Measurements from ENCODE around the gene CFAP99. TPM values are rescaled to one million over a fixed set of nuclear protein-coding genes. Genes with fewer than 3 reads are reported as not detected.

The CFAP99 gene
- total RNA-seq, 1 donor from 2014 or later: not detected

DNA sequence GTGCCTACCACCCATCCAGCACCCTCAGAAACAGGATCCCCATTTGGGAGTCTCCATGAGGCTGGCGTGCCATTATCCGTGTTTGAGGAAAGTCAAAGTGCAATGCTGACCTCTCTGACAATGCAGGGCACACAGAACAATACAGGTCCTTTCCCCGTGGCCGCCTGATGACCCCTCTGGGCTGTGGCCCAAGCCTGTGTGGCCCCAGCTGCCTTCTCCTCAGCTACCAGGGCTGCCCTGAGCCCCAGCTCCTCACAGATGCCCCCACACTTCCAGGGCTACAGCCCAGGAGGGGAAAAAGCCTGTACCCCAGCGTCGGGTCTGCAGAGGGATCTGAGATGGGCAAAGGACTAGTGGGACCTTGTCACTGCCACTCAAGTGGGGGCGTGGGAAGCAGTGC is 15.8 kb upstream of the CFAP99 start:
- Histone ChIP-seq H3K4me3 (ENCODE audit: low read depth, low read length) (no peak overlapping the region), H3K27me3 (ENCODE audit: control insufficient read depth, insufficient read depth, low read length) (peaks cover 11% of the 10 kb centered on the region), H3K36me3 (ENCODE audit: control insufficient read depth, insufficient read depth, low read length) (no peaks in the 10 kb centered on the region)
- peak; percentile 13 for FAIRE-seq
- no peak for DNase-seq (ENCODE audit: low read depth)
- no peak for TF ChIP-seq CTCF (IDR thresholded peaks at IDR 0.05; ENCODE audit: insufficient read depth, low read length, severe bottlenecking)

DNA sequence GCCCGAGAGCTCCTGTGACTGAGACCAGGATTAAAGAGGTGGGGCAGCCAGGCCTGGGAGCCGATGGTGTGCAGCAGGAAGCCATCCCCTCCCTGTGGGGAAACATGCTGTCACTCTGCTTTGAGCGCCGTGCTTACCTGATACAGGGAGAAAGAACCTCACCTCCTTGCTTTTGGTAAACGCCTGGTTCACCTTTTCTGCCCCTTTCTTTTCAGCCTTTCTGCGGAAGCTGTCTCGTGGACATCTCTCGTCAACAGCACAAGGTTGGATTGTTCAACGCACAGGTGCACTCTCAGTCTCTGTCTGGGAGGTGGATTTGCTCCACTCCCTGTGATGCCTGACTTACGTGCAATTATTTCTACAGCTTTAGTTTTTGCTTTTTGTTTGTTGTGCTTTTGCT is 12.3 kb upstream of the CFAP99 start:
- no peak for TF ChIP-seq CTCF (IDR thresholded peaks at IDR 0.05; ENCODE audit: insufficient read depth, low read length, severe bottlenecking)
- Histone ChIP-seq H3K27me3 (ENCODE audit: control insufficient read depth, insufficient read depth, low read length) (peaks cover 9% of the 10 kb centered on the region), H3K4me3 (ENCODE audit: low read depth, low read length) (no peak overlapping the region), H3K36me3 (ENCODE audit: control insufficient read depth, insufficient read depth, low read length) (no peaks in the 10 kb centered on the region)
- FAIRE-seq (peak; percentile 58), DNase-seq (ENCODE audit: low read depth) (no peak)

GRCh38 chr4:2406920-2407319 is 11.8 kb upstream of the CFAP99 start:
- DNase-seq (ENCODE audit: low read depth) (no peak), FAIRE-seq (no peak)
- no peaks in the 10 kb centered on the region for H3K36me3 ChIP-seq (ENCODE audit: control insufficient read depth, insufficient read depth, low read length)
- no peak for TF ChIP-seq CTCF (IDR thresholded peaks at IDR 0.05; ENCODE audit: insufficient read depth, low read length, severe bottlenecking)
- H3K4me3 ChIP-seq (ENCODE audit: low read depth, low read length): no peak overlapping the region
- H3K27me3 ChIP-seq (ENCODE audit: control insufficient read depth, insufficient read depth, low read length): peaks cover 6% of the 10 kb centered on the region

- TF ChIP-seq CTCF (IDR thresholded peaks at IDR 0.05; ENCODE audit: insufficient read depth, low read length, severe bottlenecking): no peak
- Histone ChIP-seq H3K4me3 (ENCODE audit: low read depth, low read length) (no peak overlapping the region), H3K27me3 (ENCODE audit: control insufficient read depth, insufficient read depth, low read length) (peaks cover 2% of the 10 kb centered on the region), H3K36me3 (ENCODE audit: control insufficient read depth, insufficient read depth, low read length) (no peaks in the 10 kb centered on the region)
- DNase-seq (ENCODE audit: low read depth): no peak
- no peak for FAIRE-seq
Observed at GRCh38 chr4:2407991-2408342, 10.8 kb upstream of the CFAP99 start.

DNA sequence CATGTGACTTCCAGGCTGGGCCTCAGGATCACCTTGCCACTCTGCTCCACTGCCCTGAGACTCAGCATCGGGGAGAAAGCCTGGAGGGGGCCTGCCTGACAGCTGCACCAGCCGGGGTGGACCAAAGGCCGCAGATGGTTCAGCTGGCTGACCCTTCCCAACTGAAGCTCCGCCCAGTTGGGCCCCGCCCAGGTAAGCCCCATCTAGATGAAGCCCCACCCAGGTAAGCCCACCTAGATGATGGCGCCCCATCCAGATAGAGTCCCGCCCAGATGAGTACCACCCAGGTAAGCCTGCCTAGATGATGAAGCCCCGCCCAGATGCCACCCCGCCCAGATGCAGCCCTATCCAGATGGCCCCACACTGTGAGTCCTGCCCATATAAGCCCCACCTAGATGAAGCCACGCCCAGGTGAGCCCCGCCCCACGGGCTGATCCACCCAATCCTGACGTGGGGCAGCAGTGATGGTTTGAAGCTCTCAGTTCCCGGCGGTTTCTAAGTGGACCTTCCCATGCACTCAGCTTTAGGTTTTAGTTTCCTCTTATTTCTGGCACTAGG is 10.3 kb upstream of the CFAP99 start:
- Histone ChIP-seq H3K36me3 (ENCODE audit: control insufficient read depth, insufficient read depth, low read length) (no peaks in the 10 kb centered on the region), H3K27me3 (ENCODE audit: control insufficient read depth, insufficient read depth, low read length) (no peaks in the 10 kb centered on the region), H3K4me3 (ENCODE audit: low read depth, low read length) (no peak overlapping the region)
- no peak for FAIRE-seq
- DNase-seq (ENCODE audit: low read depth): no peak
- no peak for TF ChIP-seq CTCF (IDR thresholded peaks at IDR 0.05; ENCODE audit: insufficient read depth, low read length, severe bottlenecking)

GRCh38 chr4:2408976-2409375 is 9.8 kb upstream of the CFAP99 start:
- FAIRE-seq (no peak), DNase-seq (ENCODE audit: low read depth) (no peak)
- no peaks in the 10 kb centered on the region for H3K36me3 ChIP-seq (ENCODE audit: control insufficient read depth, insufficient read depth, low read length)
- no peak for TF ChIP-seq CTCF (IDR thresholded peaks at IDR 0.05; ENCODE audit: insufficient read depth, low read length, severe bottlenecking)
- no peak overlapping the region for H3K4me3 ChIP-seq (ENCODE audit: low read depth, low read length)
- no peaks in the 10 kb centered on the region for H3K27me3 ChIP-seq (ENCODE audit: control insufficient read depth, insufficient read depth, low read length)

Measured in bronchial epithelial cell (primary cell).